A673 (cell line): ENCODE measurements around the gene AQP12A.

Experiments
- CTCF ChIP-seq: fragments of 300-800, 200-600 bp; sonication (generic); conservative IDR thresholded peaks from 2 replicates; pipeline ENCODE4 v1.5.1; 2017; ENCODE audit warnings: low read depth, mild to moderate bottlenecking, antibody characterized with exemption, low read length, moderate library complexity, mixed read lengths
- EZH2 ChIP-seq: fragments of 200-600 bp; sonication (generic); IDR thresholded peaks from 2 replicates; pipeline ENCODE4 v1.6.1; 2017; ENCODE audit warnings: borderline replicate concordance, low read depth, mild to moderate bottlenecking, mixed read lengths, antibody characterized with exemption, low read length; ENCODE audit not compliant: poor library complexity, severe bottlenecking

GRCh38 chr2:240716130-240716798 is 24.6 kb downstream of the AQP12A start:
- no peak for TF ChIP-seq CTCF
- no peak for TF ChIP-seq EZH2
